DMS 273 treated with DMSO at 0.1 percent for 48 hours (cell line): ENCODE results near the gene COPS8.

Experiments used
- DNase-seq: peaks from one replicate; lab custom pipeline; 2025; lab: John Stamatoyannopoulos, UW

Gene COPS8

GRCh38 chr2:237097911-237098702 lies 12.4 kb downstream of the COPS8 start:
- no peak for DNase-seq

GRCh38 chr2:237099804-237100203 lies 14.1 kb downstream of the COPS8 start:
- no peak for DNase-seq

GRCh38 chr2:237101118-237101979 lies 15.7 kb downstream of the COPS8 start:
- DNase-seq: no peak

GRCh38 chr2:237102428-237102827 lies 16.7 kb downstream of the COPS8 start:
- DNase-seq: no peak

- DNase-seq: no peak
Measured at GRCh38 chr2:237109421-237109934, 23.8 kb downstream of the COPS8 start.

GRCh38 chr2:237113026-237113795 lies 27.5 kb downstream of the COPS8 start:
- DNase-seq: no peak

GRCh38 chr2:237115870-237116269 lies 30.2 kb downstream of the COPS8 start:
- no peak for DNase-seq

GRCh38 chr2:237116431-237116830 lies 30.7 kb downstream of the COPS8 start:
- no peak for DNase-seq

- DNase-seq: no peak
Measured at GRCh38 chr2:237118025-237118424, 32.3 kb downstream of the COPS8 start.

- no peak for DNase-seq
Measured at GRCh38 chr2:237118561-237119155, 33.0 kb downstream of the COPS8 start.

GRCh38 chr2:237120916-237121315 lies 35.2 kb downstream of the COPS8 start:
- DNase-seq: no peak

GRCh38 chr2:237121321-237121720 lies 35.6 kb downstream of the COPS8 start:
- no peak for DNase-seq

GRCh38 chr2:237122214-237122666 lies 36.6 kb downstream of the COPS8 start:
- no peak for DNase-seq

- DNase-seq: no peak
Measured at GRCh38 chr2:237124820-237125219, 39.1 kb downstream of the COPS8 start.

- no peak for DNase-seq
Measured at GRCh38 chr2:237125967-237126366, 40.3 kb downstream of the COPS8 start.

GRCh38 chr2:237126519-237127174 lies 41.0 kb downstream of the COPS8 start:
- DNase-seq: no peak

- DNase-seq: no peak
Measured at GRCh38 chr2:237128026-237128703, 42.5 kb downstream of the COPS8 start.

- DNase-seq: no peak
Measured at GRCh38 chr2:237128845-237129592, 43.3 kb downstream of the COPS8 start.

- DNase-seq: no peak
Measured at GRCh38 chr2:237129625-237130263, 44.1 kb downstream of the COPS8 start.
